ENCODE results near the gene TMEM33.

TMEM33 gene

GRCh38 chr4:42008011-42008786 is 73.0 kb downstream of the TMEM33 start:
- DNase-seq: no peak
